Sciatic nerve (tissue), 2 donors: ENCODE data around the gene SLC9A8. TPM values are rescaled to one million over a fixed set of nuclear protein-coding genes. Genes with fewer than 3 reads are reported as not detected.

Source experiments
- ATAC-seq: fragments of 200-7000 bp; cut with Tn5 transposase; one replicate; pipeline ENCODE4 v1.9.1; 2020; ENCODE audit warnings: mild to moderate bottlenecking, moderate library complexity
- DNase-seq: peaks from one replicate; pipeline ENCODE4 v3.0.0-alpha.2; 2020; ENCODE audit warnings: low spot score
- intact Hi-C: fragments of 100-400 bp; cut with DNase I; formaldehyde crosslinking; loops from one replicate; pipeline ENCODE4 v1.14.2; 2022
- total RNA-seq: library from RNA; stranded (reverse); fragmentation: NEBNext Ultra II Directional; extraction: Animal tissue kit (Norgen Biotek cat#: 25700); gene quantifications from one replicate; pipeline ENCODE4 v1.2.1, GENCODE V29; 2021
- donor health status: DM: no; HTN: no; CAD: no.
- donor health status: DM: no; HTN: no; CAD: no.

Gene SLC9A8
- total RNA-seq, 1 donor from 2014 or later: 14.4 TPM

- ATAC-seq (peak; percentile 93), DNase-seq (peak; percentile 90)
- intact Hi-C loops: loop anchor here (10.0 kb wide), 1 partner anchor 594 kb away; no protein-coding TSS in a partner anchor
These were observed 115.9 kb downstream of the SLC9A8 start for GRCh38 chr20:49928411-49929141.

GRCh38 chr20:49929142-49929494 is 116.5 kb downstream of the SLC9A8 start:
- intact Hi-C loops: loop anchor here (10.0 kb wide), 1 partner anchor 594 kb away; no protein-coding TSS in a partner anchor
- DNase-seq: no peak
- ATAC-seq: peak; percentile 10

- intact Hi-C loops: no loop called here
- DNase-seq (no peak), ATAC-seq (peak; percentile 13)
These were observed 123.1 kb downstream of the SLC9A8 start for GRCh38 chr20:49935746-49936152.

- intact Hi-C loops: no loop called here
These were observed 123.8 kb downstream of the SLC9A8 start, which contains the start of gene RNF114 for GRCh38 chr20:49936153-49937026. RNF114 (plus strand) TSS chr20:49936397; CDS start chr20:49936413, 16 bp downstream.

GRCh38 chr20:49937027-49937929 is 124.7 kb downstream of the SLC9A8 start:
- no peak for ATAC-seq
- intact Hi-C loops: no loop called here
- DNase-seq: no peak

More at GRCh38 chr20:49936153-49937026, 123.8 kb downstream of the SLC9A8 start, which contains the start of gene RNF114:
- peak; percentile 94 for ATAC-seq
- peak; percentile 95 for DNase-seq

- DNase-seq: peak; percentile 86
- peak; percentile 58 for ATAC-seq
- intact Hi-C loops: no loop called here
These were observed 125.8 kb downstream of the SLC9A8 start for GRCh38 chr20:49938173-49939163.

GRCh38 chr20:49941456-49941855 is 128.8 kb downstream of the SLC9A8 start:
- intact Hi-C loops: no loop called here
- ATAC-seq: no peak
- DNase-seq: no peak

Other genes starting within 250 kb of the SLC9A8 start
- 89.7 TPM for gene PTGIS, start 244.7 kb upstream of the SLC9A8 start, total RNA-seq
- 36.0 TPM for gene B4GALT5, start 99.0 kb upstream of the SLC9A8 start, total RNA-seq
- gene SPATA2, start 102.7 kb downstream of the SLC9A8 start, total RNA-seq: 8.2 TPM
- 80.5 TPM for gene RNF114, start 123.6 kb downstream of the SLC9A8 start, total RNA-seq
- 32.6 TPM for gene SNAI1, start 170.2 kb downstream of the SLC9A8 start, total RNA-seq